ENCODE measurements around the gene SEPTIN12. TPM values are rescaled to one million over a fixed set of nuclear protein-coding genes. Genes with fewer than 3 reads are reported as not detected.
"Not testable (repeated sequence)": the region's sequence is repeated elsewhere in the genome, so short reads cannot be mapped to it uniquely, and the experiment has no call there.

Gene SEPTIN12
- total and polyA plus RNA-seq, 4 donors, result 0.28 to 1.00 (median 0.47) TPM; not detected in 1

DNA sequence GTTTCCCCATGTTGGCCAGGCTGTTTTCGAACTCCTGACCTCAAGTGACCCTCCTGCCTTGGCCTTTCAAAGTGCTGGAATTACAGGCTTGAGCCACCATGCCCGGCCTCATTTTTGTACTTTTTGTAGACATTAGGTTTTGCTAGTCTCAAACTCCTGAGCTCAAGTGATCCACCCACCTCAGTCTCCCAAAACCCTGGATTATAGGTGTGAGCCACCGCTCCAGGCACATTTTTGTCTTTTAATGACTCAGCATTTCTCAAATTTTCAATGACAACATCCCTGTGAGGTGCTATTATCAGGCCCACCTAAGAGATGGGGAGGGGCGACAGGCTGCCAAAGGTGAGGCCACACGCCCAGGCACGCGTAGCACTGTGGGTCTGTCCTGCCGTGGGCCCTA, 1.1 kb downstream of the SEPTIN12 start:
- Histone ChIP-seq H3K27ac (ENCODE audit: low read depth, low read length) (no peak overlapping the region), H3K36me3 (ENCODE audit: control insufficient read depth, insufficient read depth, low read length) (no peaks in the 10 kb centered on the region), H3K4me1 (ENCODE audit: control insufficient read depth, insufficient read depth, low read length) (no peaks in the 10 kb centered on the region), H3K27me3 (ENCODE audit: control insufficient read depth, insufficient read depth, low read length) (no peaks in the 10 kb centered on the region), H3K9me3 (ENCODE audit: control insufficient read depth, insufficient read depth, low read length) (no peaks in the 10 kb centered on the region), H3K4me3 (ENCODE audit: low read depth, low read length) (no peak overlapping the region)
- WGBS (ENCODE audit: insufficient coverage), result 95% methylated on average over 3 of the region's 8 CpGs
- DNase-seq (ENCODE audit: low read depth in 4 of 6, low spot score in 6 of 6), result no peak

GRCh38 chr16:4785758-4786433, 2.2 kb downstream of the SEPTIN12 start:
- 94% methylated on average over 11 of the region's 23 CpGs for WGBS (ENCODE audit: insufficient coverage)
- no peak for DNase-seq (ENCODE audit: low read depth in 4 of 6, low spot score in 6 of 6)
- Histone ChIP-seq H3K36me3 (ENCODE audit: control insufficient read depth, insufficient read depth, low read length) (no peaks in the 10 kb centered on the region), H3K9me3 (ENCODE audit: control insufficient read depth, insufficient read depth, low read length) (no peaks in the 10 kb centered on the region), H3K27me3 (ENCODE audit: control insufficient read depth, insufficient read depth, low read length) (no peaks in the 10 kb centered on the region), H3K4me3 (ENCODE audit: low read depth, low read length) (no peak overlapping the region), H3K27ac (ENCODE audit: low read depth, low read length) (no peak overlapping the region), H3K4me1 (ENCODE audit: control insufficient read depth, insufficient read depth, low read length) (no peaks in the 10 kb centered on the region)

DNA sequence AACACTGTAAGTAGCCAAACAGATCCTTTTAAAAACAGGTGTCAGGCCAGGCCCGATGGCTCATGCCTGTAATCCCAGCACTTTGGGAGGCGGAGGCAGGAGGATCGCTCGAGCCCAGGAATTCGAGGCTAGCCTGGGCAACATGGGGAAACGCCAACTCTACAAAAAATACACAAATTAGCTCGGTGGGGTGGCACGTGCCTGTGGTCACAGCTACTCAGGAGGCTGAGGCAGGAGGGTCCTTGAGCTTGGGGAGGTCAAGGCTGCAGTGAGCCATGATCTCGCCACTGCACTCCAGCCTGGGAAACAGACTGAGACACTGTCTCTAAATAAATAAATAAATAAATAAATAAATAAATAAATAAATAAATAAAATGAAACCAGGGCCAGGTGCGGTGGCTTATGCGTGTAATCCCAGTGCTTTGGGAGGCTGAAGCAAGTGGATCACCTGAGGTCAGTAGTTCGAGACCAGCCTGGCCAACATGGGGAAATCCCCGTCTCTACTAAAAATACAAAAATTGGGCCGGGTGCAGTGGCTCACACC, 3.6 kb downstream of the SEPTIN12 start:
- not testable (repeated sequence) for H3K36me3 ChIP-seq (ENCODE audit: control insufficient read depth, insufficient read depth, low read length); H3K4me1 ChIP-seq (ENCODE audit: control insufficient read depth, insufficient read depth, low read length); H3K27ac ChIP-seq (ENCODE audit: low read depth, low read length); H3K9me3 ChIP-seq (ENCODE audit: control insufficient read depth, insufficient read depth, low read length); H3K4me3 ChIP-seq (ENCODE audit: low read depth, low read length); H3K27me3 ChIP-seq (ENCODE audit: control insufficient read depth, insufficient read depth, low read length); DNase-seq (ENCODE audit: low read depth in 4 of 6, low spot score in 6 of 6)
- WGBS (ENCODE audit: insufficient coverage), result 90% methylated on average over 7 of the region's 14 CpGs

DNA sequence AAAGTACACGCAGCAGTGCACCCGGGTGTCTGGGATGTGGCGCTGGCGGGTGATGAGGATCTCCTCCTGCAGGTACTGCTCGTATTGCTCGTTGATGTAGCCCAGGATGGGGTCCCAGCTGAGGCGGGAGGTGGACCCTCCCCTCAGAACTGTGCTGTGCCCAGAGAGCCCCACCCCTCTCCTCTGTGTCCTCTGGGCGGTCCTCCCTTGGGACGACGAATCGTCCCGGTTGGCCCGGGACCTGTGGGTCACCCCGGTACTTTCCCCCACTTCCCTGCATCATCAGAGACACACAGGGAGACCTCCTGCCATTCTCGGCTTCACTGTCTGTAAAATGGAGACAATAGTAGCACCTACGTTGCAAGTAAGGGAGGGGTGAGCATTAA, 4.2 kb downstream of the SEPTIN12 start:
- WGBS (ENCODE audit: insufficient coverage), result 70% methylated on average over 13 of the region's 16 CpGs
- Histone ChIP-seq H3K36me3 (ENCODE audit: control insufficient read depth, insufficient read depth, low read length) (no peaks in the 10 kb centered on the region), H3K27ac (ENCODE audit: low read depth, low read length) (no peak overlapping the region), H3K9me3 (ENCODE audit: control insufficient read depth, insufficient read depth, low read length) (no peaks in the 10 kb centered on the region), H3K4me3 (ENCODE audit: low read depth, low read length) (no peak overlapping the region), H3K27me3 (ENCODE audit: control insufficient read depth, insufficient read depth, low read length) (no peaks in the 10 kb centered on the region), H3K4me1 (ENCODE audit: control insufficient read depth, insufficient read depth, low read length) (no peaks in the 10 kb centered on the region)
- DNase-seq (ENCODE audit: low read depth in 4 of 6, low spot score in 6 of 6), result no peak

DNA sequence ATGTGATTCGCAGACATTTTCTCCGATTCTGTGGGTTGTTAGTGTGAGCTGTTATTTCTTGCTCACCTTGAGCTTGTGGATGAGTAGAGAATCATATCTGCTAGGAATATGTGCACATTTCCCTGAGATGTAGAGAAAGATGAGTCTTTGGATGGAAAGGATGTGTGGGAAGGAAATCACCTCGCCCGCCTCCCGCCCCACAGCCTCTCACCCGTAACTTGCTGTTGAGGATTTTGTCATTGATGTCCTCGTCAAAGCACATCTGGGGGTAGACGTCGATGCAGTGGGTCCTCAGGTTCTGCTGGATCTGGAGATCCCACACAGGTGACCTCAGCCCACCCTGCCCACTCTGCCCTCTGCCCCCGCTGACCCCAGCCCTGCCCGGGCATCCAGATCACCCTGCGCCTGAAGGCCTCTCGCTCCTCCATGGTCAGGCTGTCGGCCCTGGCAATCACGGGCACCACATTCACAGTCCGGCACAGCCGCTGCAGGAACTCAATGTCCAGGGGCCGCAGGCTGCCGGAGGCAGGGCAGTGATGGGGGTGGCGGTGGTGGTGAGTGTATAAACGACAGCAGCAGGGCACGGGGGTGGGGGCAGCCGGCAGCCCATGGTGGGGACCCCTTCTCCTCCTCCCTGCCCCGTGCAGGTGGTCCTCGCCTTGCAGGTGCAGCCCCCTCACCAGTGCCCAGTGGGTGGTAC, 4.7 kb downstream of the SEPTIN12 start:
- 91% methylated on average over 22 of the region's 25 CpGs for WGBS (ENCODE audit: insufficient coverage)
- H3K27me3 ChIP-seq (ENCODE audit: control insufficient read depth, insufficient read depth, low read length), result no peaks in the 10 kb centered on the region
- DNase-seq (ENCODE audit: low read depth in 4 of 6, low spot score in 6 of 6), result no peak
- no peak overlapping the region for H3K27ac ChIP-seq (ENCODE audit: low read depth, low read length)
- H3K36me3 ChIP-seq (ENCODE audit: control insufficient read depth, insufficient read depth, low read length), result no peaks in the 10 kb centered on the region
- H3K4me1 ChIP-seq (ENCODE audit: control insufficient read depth, insufficient read depth, low read length), result no peaks in the 10 kb centered on the region
- no peaks in the 10 kb centered on the region for H3K9me3 ChIP-seq (ENCODE audit: control insufficient read depth, insufficient read depth, low read length)
- no peak overlapping the region for H3K4me3 ChIP-seq (ENCODE audit: low read depth, low read length)

- no peak for DNase-seq (ENCODE audit: low read depth in 4 of 6, low spot score in 6 of 6)
- 71% methylated on average over 1 of the region's 4 CpGs for WGBS (ENCODE audit: insufficient coverage)
- H3K27me3 ChIP-seq (ENCODE audit: control insufficient read depth, insufficient read depth, low read length), result no peaks in the 10 kb centered on the region
- no peaks in the 10 kb centered on the region for H3K4me1 ChIP-seq (ENCODE audit: control insufficient read depth, insufficient read depth, low read length)
- no peaks in the 10 kb centered on the region for H3K36me3 ChIP-seq (ENCODE audit: control insufficient read depth, insufficient read depth, low read length)
- no peak overlapping the region for H3K4me3 ChIP-seq (ENCODE audit: low read depth, low read length)
- H3K9me3 ChIP-seq (ENCODE audit: control insufficient read depth, insufficient read depth, low read length), result no peaks in the 10 kb centered on the region
- no peak overlapping the region for H3K27ac ChIP-seq (ENCODE audit: low read depth, low read length)
Measured at GRCh38 chr16:4780235-4780634, 7.9 kb downstream of the SEPTIN12 start.

- no peak for DNase-seq (ENCODE audit: low read depth in 4 of 6, low spot score in 6 of 6)
- WGBS (ENCODE audit: insufficient coverage), result 96% methylated on average over 3 of the region's 5 CpGs
- Histone ChIP-seq H3K27me3 (ENCODE audit: control insufficient read depth, insufficient read depth, low read length) (no peaks in the 10 kb centered on the region), H3K9me3 (ENCODE audit: control insufficient read depth, insufficient read depth, low read length) (no peaks in the 10 kb centered on the region), H3K4me3 (ENCODE audit: low read depth, low read length) (no peak overlapping the region), H3K4me1 (ENCODE audit: control insufficient read depth, insufficient read depth, low read length) (no peaks in the 10 kb centered on the region), H3K27ac (ENCODE audit: low read depth, low read length) (no peak overlapping the region), H3K36me3 (ENCODE audit: control insufficient read depth, insufficient read depth, low read length) (no peaks in the 10 kb centered on the region)
Measured at GRCh38 chr16:4778050-4778392, 10.1 kb downstream of the SEPTIN12 start.

DNA sequence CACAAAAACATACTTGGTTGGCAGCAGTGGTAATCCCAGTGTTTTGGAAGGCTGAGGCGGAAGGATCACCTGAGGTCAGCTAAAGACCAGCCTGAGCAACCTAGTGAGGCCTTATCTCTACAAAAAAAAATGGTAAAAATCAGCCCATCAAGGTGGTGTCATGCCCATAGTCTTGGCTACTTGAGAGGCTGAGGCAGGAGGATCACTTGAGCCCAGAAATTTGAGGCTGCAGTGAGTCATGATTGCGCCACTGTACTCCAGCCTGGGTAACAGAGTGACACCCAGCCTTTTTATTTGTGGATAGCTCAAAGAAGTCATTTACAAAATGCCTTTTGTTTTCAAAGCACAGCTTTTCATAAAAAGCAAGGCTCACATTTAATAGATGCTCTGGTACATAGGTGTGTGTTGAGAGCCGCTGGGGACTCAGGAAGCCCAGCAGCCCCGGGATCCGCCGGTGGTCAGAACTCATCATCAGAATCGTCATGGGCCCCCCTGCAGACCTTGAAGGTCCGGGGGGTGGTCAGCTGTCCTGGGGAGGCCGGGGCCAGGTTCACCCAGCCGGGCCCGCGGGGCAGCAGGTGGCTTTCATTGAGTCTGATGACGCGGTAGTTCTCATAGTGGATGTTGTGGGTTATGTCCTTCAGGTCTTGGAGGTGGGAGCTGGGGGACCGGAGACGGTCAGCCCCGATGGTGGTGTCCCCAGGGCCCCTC, 10.7 kb downstream of the SEPTIN12 start:
- no peaks in the 10 kb centered on the region for H3K36me3 ChIP-seq (ENCODE audit: control insufficient read depth, insufficient read depth, low read length)
- DNase-seq (ENCODE audit: low read depth in 4 of 6, low spot score in 6 of 6), result no peak
- H3K27ac ChIP-seq (ENCODE audit: low read depth, low read length), result no peak overlapping the region
- no peaks in the 10 kb centered on the region for H3K27me3 ChIP-seq (ENCODE audit: control insufficient read depth, insufficient read depth, low read length)
- H3K4me3 ChIP-seq (ENCODE audit: low read depth, low read length), result no peak overlapping the region
- no peaks in the 10 kb centered on the region for H3K9me3 ChIP-seq (ENCODE audit: control insufficient read depth, insufficient read depth, low read length)
- H3K4me1 ChIP-seq (ENCODE audit: control insufficient read depth, insufficient read depth, low read length), result no peaks in the 10 kb centered on the region
- 75% methylated on average over 9 of the region's 17 CpGs for WGBS (ENCODE audit: insufficient coverage)

DNA sequence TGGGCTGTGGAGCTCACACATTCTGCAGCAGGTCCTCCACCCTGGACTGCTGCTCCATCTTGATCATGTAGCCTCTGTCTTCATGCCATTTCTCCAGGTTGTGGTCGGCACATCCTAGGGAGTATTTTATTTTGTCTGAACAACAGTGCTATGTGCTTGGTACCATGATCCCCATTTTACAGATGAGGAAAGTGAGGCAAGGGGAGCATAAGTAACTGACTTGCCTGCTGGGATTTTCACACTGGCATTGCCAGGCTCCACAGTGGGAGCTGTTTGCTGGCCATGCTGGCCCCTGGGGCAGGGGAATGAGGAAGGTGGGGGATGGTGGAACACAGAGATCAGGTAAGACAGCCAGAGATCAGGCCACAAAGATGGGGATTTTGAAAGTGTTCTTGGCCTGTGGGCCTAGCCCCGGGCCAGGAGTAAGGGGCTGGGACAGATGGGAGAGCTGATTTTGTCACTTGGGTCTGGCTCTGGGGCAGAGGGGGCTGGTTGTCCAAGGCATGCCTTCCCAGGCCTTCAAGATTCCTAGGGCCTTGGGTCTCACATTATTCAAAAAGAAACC, 11.9 kb downstream of the SEPTIN12 start:
- Histone ChIP-seq H3K9me3 (ENCODE audit: control insufficient read depth, insufficient read depth, low read length) (no peaks in the 10 kb centered on the region), H3K36me3 (ENCODE audit: control insufficient read depth, insufficient read depth, low read length) (no peaks in the 10 kb centered on the region), H3K4me1 (ENCODE audit: control insufficient read depth, insufficient read depth, low read length) (no peaks in the 10 kb centered on the region), H3K4me3 (ENCODE audit: low read depth, low read length) (no peak overlapping the region), H3K27ac (ENCODE audit: low read depth, low read length) (no peak overlapping the region), H3K27me3 (ENCODE audit: control insufficient read depth, insufficient read depth, low read length) (no peaks in the 10 kb centered on the region)
- 94% methylated on average over 2 of the region's 2 CpGs for WGBS (ENCODE audit: insufficient coverage)
- DNase-seq (ENCODE audit: low read depth in 4 of 6, low spot score in 6 of 6), result no peak

Measured in spinal cord (tissue), 10 donors.